ENCODE results near the gene CELF4.

- TF ChIP-seq, protein P1, sequence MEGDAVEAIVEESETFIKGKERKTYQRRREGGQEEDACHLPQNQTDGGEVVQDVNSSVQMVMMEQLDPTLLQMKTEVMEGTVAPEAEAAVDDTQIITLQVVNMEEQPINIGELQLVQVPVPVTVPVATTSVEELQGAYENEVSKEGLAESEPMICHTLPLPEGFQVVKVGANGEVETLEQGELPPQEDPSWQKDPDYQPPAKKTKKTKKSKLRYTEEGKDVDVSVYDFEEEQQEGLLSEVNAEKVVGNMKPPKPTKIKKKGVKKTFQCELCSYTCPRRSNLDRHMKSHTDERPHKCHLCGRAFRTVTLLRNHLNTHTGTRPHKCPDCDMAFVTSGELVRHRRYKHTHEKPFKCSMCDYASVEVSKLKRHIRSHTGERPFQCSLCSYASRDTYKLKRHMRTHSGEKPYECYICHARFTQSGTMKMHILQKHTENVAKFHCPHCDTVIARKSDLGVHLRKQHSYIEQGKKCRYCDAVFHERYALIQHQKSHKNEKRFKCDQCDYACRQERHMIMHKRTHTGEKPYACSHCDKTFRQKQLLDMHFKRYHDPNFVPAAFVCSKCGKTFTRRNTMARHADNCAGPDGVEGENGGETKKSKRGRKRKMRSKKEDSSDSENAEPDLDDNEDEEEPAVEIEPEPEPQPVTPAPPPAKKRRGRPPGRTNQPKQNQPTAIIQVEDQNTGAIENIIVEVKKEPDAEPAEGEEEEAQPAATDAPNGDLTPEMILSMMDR (IDR thresholded peaks at IDR 0.05; ENCODE audit: insufficient read depth, low read length) = no peak
- TF ChIP-seq REST (IDR thresholded peaks at IDR 0.05; ENCODE audit: insufficient replicate concordance, low read depth) = no peak
- TF ChIP-seq GABPA (IDR thresholded peaks at IDR 0.05; ENCODE audit: low read depth) = no peak
- no peak for TF ChIP-seq POLR2AphosphoS5 (IDR thresholded peaks at IDR 0.05; ENCODE audit: low read depth)
- no peak for TF ChIP-seq SPI1 (IDR thresholded peaks at IDR 0.05; ENCODE audit: borderline replicate concordance, low read depth)
Observed at GRCh38 chr18:37390687-37391086, 174.9 kb downstream of the CELF4 start.
